HG02870 (cell line): ENCODE results near the gene PDE4D.

Source experiments
- ATAC-seq: cut with Tn5 transposase; IDR thresholded peaks from one replicate; pipeline ENCODE4 v1.9.1; 2021; ENCODE audit warnings: mild to moderate bottlenecking, moderate library complexity; ENCODE audit not compliant: unreplicated experiment

PDE4D gene

DNA sequence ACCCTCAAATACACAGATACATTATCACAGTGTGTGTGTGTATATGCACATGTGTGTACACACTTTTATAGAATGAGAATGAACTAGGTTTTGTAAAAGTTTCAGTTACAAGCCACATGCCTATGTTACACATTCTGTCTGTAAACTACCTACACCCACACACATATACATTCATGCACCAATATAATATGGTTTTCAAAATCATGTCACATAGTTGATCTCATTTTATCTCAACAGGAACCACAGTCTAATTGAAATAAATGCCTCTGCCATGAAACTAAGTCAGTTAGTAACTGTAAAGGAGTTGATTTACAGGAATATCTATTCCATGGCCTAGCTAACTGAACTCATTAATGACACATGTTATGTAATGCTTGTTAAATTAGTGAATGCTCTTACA, 646.6 kb downstream of the PDE4D start:
- ATAC-seq, result no peak

GRCh38 chr5:59246145-59246869, 647.2 kb downstream of the PDE4D start:
- ATAC-seq, result no peak

DNA sequence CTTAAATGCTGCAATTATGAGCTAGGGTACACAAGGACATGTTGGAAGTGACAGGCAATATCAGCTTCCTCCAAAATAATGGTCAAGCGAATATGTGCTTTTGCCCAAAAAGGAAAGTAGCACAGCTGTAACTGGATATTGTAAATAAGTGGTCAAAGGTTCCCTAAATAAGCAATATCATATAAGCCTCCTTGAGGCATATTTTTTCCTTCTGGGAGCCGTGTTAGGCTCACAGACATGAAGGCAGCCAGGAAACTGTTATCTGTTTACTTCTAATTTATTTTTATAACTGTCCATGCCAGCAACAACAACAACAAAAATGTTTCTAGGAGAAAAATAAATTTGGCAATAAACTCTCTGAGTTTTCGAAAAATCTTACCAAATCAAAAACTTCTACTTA, 648.3 kb downstream of the PDE4D start:
- no peak for ATAC-seq

- no peak for ATAC-seq
These were observed 652.0 kb downstream of the PDE4D start for GRCh38 chr5:59241552-59241951.

DNA sequence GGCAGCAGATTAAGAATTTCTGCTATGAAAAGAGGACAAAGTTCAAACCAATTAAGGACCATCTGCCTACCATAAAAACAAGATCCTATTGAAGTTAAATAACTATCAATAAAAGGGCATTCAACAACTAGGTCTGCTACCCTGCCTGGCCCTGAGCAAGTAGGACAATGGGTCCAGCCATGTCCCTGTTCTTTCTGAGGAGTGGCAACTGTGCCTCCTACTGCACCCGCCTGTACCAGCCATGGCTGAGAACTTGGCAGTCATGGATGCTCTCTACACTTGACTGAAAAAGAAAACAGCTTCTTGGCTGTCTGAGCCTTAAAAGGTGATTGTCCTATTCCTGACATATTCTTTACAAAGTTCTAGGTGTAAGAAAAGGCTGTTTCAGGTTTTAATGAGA, 652.4 kb downstream of the PDE4D start:
- ATAC-seq, result no peak

DNA sequence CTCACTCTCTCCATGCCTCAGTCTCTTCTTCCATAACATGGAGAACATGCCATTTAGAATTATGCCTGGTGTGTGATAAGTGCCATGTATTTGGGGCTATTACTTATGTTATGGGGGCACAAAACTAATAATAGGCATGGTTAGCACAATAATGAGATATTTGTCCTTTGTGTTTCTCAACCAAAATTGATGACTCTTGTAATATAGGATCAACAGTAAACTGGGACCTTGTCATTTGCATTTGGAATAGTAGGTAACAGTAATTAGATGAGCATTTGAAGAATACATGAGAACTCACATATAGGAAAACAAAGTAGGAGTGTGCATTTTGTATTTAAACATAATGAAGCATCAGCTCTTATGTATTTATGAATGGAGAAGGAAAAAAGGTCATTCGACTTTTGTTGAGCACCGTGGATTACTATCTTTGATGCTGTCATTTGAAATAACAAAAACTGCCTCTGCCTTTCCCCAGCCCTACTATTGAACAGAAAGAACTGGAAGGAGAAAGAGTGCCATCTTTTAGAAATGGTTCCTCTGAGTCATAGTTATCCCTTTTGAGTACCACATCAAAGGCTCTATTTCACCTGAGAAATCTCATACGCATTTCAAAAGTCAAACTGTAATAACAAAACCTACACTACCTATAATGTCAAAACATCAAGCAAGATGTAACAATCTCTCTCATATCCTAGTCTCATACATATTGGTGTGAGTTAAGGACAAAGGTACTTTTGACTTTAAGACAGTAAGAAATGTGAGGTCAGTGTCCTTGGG, 655.2 kb downstream of the PDE4D start:
- peak; percentile 98 for ATAC-seq

GRCh38 chr5:59236986-59237385, 656.5 kb downstream of the PDE4D start:
- no peak for ATAC-seq

DNA sequence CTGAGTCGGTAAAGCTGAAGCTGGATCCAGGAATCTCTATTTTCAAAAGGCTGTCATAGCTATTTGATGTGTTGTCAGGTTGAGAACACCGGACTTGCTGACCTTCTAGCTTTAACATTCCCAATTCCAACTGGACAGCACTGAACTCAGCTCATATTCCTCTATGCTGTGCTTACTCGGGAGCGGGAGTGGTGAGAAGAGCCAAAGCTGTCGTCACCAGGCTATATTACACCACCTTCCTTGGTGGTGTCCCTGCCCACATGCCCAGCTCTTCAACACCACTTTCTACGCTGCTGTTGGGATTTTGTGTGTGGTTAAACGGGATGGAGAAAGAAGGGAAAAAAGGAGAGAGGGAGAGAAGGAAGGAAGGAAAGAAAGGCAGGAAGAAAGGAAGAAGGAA, 657.1 kb downstream of the PDE4D start:
- no peak for ATAC-seq

DNA sequence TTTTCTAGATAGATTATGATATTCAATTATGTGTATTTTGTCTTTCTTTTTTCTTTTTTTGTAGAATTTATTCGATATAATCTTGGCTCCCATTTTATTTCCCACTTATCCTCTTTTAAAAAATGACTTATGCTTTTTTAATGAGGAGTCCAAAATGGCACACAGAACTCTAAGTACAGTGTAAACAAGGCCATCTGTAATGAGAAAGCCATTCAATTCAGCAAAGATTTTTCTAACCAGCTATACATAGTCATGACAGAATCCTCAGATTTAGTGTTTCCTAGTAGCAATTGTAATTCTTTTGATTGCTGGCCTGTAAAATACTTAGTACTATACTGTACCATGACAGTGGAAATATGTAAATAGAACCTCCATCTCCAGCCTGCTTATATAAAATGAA, 659.3 kb downstream of the PDE4D start:
- no peak for ATAC-seq

DNA sequence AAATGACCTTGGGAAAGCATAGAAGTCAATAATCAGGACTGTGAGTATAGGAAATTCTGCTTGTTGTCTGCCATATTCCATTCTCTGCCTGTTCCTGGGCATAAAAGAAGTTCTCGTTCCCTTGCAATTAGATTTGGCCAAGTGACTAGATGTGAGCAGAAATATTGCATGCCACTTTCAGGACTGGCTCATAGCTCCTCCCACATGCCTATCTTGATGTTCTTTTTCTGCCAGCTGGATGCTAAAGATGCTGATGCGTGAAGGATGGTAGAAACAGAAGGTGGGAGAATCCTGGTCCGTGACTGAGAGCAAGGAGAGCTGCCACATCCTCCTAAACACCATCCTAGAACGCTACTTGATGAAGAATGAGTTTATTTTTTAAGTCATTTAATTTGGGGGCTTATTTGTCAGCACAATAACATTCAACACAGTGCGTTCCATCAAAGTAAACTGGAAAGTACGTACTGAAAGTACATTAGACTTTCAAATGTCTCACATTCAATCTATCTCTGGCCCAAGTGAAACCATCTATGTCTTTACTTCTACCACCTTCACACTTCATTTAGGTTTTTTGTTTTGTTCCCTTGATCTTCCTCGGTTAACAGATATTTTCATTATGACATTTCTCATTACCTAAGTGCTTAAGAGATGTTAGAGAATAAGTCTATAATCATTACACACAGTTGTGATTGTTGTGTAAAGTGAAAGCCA, 662.1 kb downstream of the PDE4D start:
- ATAC-seq, result no peak

GRCh38 chr5:59222687-59223511, 670.6 kb downstream of the PDE4D start:
- no peak for ATAC-seq

DNA sequence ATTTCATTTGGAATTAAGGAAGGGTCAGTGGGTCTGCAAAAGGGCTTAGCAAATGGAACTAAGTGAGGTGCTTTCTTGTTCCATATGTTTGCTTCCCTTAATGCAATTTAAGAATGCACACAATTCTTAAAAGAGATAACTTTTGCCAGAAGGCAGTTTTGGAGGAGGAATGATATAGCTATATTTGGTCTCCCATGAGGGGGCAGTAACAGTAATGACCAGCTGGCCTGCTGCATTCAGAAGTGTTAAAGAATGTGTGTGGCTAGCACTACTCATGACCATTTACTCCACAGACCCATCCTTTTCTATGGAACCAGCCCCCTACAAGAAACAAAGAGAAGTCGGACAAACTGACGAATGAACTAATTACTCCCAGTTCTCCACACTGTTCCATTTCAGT, 671.8 kb downstream of the PDE4D start:
- no peak for ATAC-seq

- ATAC-seq, result no peak
These were observed 675.0 kb downstream of the PDE4D start for GRCh38 chr5:59218424-59219045.

- ATAC-seq, result no peak
These were observed 676.7 kb downstream of the PDE4D start for GRCh38 chr5:59216841-59217240.

DNA sequence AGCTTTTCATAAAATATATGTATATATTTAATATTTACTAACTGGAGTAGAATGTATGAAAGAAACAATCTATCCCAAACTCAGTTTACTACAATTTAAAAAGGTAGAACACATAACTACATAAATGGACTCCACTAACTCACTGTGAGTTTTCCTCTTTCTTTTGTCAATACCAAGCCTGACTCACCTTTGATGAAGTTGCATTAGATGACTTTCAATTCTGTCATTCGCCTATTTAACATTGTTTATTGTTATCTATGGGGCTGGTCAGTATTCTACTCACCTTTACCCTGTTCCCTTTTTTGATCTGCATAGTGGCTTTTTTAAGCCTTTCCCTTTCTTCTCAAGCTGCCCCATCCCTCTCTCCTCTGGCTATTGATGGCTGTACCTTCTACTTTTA, 680.9 kb downstream of the PDE4D start:
- ATAC-seq, result no peak

DNA sequence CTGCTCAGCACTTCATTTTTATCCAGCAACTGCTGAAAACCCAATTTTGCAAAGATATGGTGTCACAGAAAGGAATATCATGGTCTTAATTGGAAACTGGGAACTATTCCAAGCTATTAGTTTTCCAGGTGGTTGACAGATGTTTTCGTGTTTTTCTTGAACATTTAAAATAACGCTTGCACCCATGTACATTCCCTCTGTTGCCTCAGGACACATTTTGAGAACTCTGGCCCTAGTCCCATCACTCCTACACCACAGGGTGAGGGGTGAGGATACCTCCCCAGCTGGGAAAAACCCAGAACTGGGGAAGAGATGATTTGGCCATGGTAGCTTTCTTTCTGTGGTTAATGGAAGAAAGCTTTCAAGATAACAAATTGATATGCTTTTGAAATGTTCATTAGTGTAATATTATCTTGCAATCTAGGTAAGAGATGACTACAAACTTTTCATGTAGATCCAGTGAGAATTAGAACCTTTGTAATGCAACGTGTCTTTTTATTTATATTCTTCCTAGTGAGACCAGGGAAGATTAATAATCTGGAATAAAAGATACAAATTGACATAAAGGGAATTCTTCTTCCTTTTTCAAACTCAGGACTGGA, 683.7 kb downstream of the PDE4D start:
- ATAC-seq, result no peak

GRCh38 chr5:59208474-59208873, 685.1 kb downstream of the PDE4D start:
- ATAC-seq, result no peak

DNA sequence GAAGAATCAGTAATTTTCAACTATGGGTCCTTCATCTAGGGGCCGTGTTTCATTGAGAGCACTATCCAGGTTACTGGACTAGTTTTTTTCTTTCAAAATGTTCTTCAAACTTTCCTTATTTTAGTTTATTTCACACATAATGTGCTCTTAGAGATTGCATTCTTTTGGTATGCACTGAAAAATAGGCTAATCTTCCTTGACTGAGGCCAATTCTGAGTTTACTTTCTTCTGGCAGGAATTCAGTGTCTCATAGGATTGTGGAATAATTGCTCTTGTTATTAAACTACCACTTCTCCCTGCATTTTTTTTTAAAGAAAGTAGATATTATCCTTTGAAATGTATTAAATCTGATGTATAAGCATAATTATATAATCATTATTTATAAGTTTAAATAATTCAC, 686.1 kb downstream of the PDE4D start:
- no peak for ATAC-seq

DNA sequence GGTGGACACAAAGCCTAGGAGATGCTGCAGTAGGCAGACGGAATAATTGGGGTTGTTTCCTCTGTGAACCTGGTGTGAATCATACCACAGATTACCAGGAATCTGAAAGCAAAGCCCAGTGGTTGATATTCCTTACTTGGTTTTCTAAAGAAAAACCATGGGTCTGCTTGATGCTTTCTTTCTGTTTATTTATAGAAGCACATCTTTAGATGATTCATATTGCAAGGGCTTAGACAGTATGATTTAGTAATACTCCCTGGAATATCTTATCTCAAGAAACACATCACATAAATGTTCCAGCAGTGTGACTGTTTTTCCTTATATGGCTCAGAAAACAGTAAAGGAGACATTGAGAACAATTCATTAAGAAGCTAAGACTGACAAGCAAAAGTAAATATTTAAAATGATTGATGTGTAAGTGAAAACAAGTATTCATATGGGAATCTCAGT, 687.4 kb downstream of the PDE4D start:
- no peak for ATAC-seq
